Measurements from ENCODE around the gene FAXDC2.

GRCh38 chr5:154861946-154862345 is 11.5 kb upstream of the FAXDC2 start:
- no peak for TF ChIP-seq POLR2A (IDR thresholded peaks at IDR 0.05)
- no peak for TF ChIP-seq CTCF (IDR thresholded peaks at IDR 0.05)
